ENCODE results near the gene TP73. TPM values are rescaled to one million over a fixed set of nuclear protein-coding genes. Genes with fewer than 3 reads are reported as not detected.

Gene TP73
- total and polyA plus RNA-seq, 11 donors, result 0.01 to 0.53 (median 0.15) TPM; not detected in 6

DNA sequence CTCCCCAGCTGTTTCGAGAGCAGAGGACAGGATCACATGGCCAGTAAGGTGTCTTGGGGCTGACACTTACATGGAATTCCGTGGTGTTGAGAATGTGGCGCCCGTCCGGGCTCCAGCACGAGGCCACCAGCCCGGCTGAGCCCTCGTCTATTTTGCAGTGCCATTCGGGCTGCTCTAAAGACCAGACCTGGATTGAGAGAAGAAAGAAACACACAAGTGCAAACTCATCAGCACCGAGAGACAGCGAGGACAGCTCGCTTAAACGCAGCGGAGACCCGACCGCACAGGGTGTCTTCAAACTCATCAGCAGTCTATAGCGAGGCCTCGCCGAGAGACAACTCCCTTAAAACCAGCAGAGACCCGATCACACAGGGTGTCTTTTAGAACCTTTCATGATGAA is 5.7 kb upstream of the TP73 start:
- Histone ChIP-seq H3K4me1 (peaks cover 6 to 29% (median 23%) of the 10 kb centered on the region in 12 donors), H3K9me3 (no peaks in the 10 kb centered on the region), H3K4me3 (no peak overlapping the region), H3K27me3 (peaks cover 12 to 16% (median 15%) of the 10 kb centered on the region in 9 donors), H3K36me3 (peaks cover 0 to 48% (median 34%) of the 10 kb centered on the region in 9 donors), H3K27ac (no peak overlapping the region)
- intact Hi-C loops (cut with DNase I), result loop anchor here in 2 of 10 donors (2.0 to 10.0 kb wide), 2 partner anchors 22 to 78 kb away; partner anchors contain the start of gene TPRG1L (in 1 of the 2)
- no peak for ATAC-seq
- 91 to 94% (median 94%) methylated on average over 20 of the region's 20 CpGs for WGBS, 4 donors
- TF ChIP-seq POLR2A (IDR thresholded peaks at IDR 0.05) (no peak), CTCF (IDR thresholded peaks at IDR 0.05) (no peak)
- no peak for DNase-seq

DNA sequence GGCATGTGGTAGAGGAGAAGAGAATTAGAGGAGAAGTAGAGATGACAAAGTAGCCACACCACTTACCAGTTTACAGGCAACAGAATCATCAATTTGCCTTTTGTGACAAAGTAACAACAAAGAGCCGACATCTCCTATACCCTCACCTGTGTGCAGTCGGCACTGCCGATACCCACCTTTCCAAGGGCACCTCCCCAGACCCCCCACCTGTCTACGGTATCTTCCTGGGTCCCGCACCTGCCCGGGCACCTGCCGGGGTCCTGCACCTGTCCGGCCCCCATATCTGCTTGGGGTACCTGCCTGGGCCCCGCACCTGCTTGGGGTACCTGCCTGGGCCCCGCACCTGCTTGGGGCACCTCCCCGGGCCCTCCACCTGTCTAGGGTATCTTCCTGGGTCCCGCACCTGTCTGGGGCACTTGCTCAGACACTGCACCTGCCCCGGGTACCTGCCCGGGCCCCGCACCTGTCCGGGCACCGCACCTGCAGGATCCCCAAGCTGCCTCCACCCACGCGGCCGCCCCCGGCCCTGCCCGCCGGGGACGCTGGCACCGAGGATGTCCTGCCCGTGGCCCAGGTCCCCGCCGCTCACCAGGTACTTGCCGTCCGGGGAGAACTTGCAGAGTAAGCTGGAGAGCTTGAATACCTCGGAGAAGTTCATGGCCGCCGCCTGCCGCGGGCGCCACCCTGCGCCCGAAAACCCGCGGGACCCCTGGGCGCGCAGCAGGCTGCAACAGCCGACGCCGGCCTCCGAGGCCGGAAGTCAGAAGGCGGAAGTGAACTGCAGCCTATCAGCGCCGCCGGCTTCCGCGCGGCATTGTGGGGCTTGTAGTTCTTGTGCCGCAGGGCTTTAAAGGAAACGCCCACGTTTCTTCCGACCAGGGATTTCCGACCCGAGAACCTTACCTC is 2.7 kb upstream of the TP73 start, which contains the start of gene WRAP73:
Gene WRAP73 (minus strand): TSS at position 762 of the 906 bp plus-strand sequence. CDS start 104 bp downstream, at position 658.
- WGBS, 4 donors, result 4 to 9% (median 5%) methylated on average over 35 to 60 of the region's 60 CpGs
- H3K4me1 ChIP-seq, result peaks cover 6 to 45% (median 30%) of the 10 kb centered on the region in 12 donors

DNA sequence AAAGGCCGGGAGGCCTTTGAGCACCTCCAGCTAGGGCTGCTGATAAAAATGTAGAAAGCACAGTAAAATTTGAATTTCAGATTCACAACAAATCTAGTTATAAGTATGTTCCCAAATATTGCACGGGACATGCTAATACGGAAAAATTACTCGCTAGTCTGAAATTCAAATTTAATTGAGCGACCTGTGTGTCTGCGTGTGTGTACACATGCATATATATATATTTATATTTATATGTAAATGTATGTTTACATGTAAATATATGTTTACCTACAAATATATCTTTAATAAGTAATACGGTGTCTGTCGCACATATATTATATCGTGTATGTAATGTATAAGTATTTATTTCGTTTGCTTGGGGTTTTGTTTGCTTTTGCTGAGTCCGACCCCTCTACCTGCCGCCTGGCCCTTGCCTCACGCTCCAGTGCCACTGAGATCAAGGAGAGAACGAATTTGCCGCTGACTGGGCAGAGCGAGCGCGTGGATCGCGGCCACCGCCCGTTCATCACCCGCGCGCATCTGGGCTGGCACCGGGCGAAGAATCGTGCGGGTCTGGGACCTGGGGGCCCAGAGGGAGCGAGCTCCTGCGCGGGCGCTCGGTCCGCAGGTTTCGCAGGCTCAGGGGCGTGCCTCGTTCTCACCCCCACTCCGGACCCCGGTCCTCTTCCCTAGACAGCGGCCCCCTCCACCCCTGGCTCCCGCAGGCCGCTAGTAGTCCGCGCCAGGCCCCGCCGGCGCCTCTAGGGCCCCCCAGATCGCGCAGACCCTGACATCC is 1.9 kb upstream of the TP73 start:
- no peak for TF ChIP-seq POLR2A (IDR thresholded peaks at IDR 0.05)
- TF ChIP-seq CTCF (IDR thresholded peaks at IDR 0.05), result no peak
- intact Hi-C loops (cut with DNase I), result no loop called here
- peaks cover 0 to 26% (median 20%) of the 10 kb centered on the region in 9 donors for H3K36me3 ChIP-seq
- no peaks in the 10 kb centered on the region for H3K9me3 ChIP-seq
- peaks cover 26 to 54% (median 34%) of the 10 kb centered on the region in 9 donors for H3K27me3 ChIP-seq
- H3K4me3 ChIP-seq, result peak overlapping the region; percentile 5 to 99 (median 88)
- H3K27ac ChIP-seq, result no peak overlapping the region
- DNase-seq, result peak in 1 of 5 donors; percentile 25
- peaks cover 6 to 48% (median 30%) of the 10 kb centered on the region in 12 donors for H3K4me1 ChIP-seq
- no peak for ATAC-seq
- 8 to 15% (median 9%) methylated on average over 20 to 50 of the region's 50 CpGs for WGBS, 4 donors

More for the DNA sequence above, 2.7 kb upstream of the TP73 start, which contains the start of gene WRAP73:
- TF ChIP-seq CTCF (IDR thresholded peaks at IDR 0.05), result peak in 4 of 12 donors; percentile 8 to 41 (median 26)
- TF ChIP-seq POLR2A (IDR thresholded peaks at IDR 0.05), result peak; percentile 21 to 85
- intact Hi-C loops (cut with DNase I), result loop anchor here in 1 of 10 donors (10.0 kb wide), 1 partner anchor 75 kb away; no protein-coding TSS in a partner anchor
- peak within 1 kb of the TSS; percentile 53 to 99 (median 92) for H3K4me3 ChIP-seq
- H3K27me3 ChIP-seq, result peaks cover 26 to 45% (median 33%) of the 10 kb centered on the region in 9 donors
- DNase-seq, result peak; percentile 90 to 94 (median 93)
- H3K27ac ChIP-seq, result peak within 1 kb of the TSS in 8 of 12 donors; percentile 19 to 65 (median 56)
- peaks cover 0 to 31% (median 28%) of the 10 kb centered on the region in 9 donors for H3K36me3 ChIP-seq
- H3K9me3 ChIP-seq, result no peaks in the 10 kb centered on the region
- ATAC-seq, result peak; percentile 92 to 95 (median 94)

Measured in heart left ventricle (tissue), 16 donors.